Calu3 (cell line): ENCODE measurements around the gene SPTBN1. TPM values are rescaled to one million over a fixed set of nuclear protein-coding genes. Genes with fewer than 3 reads are reported as not detected.

Source experiments
- BruUV-seq: library from RNA; stranded (reverse); fragments of 400-500 nt; replicated peaks from 2 replicates; lab custom pipeline; 2021; lab: Mats Ljungman, UMichigan
- CTCF ChIA-PET: fragments of 300-600 bp; sonication (Branson Sonifier 250); formaldehyde crosslinking; loops from one replicate; lab custom pipeline; 2022; ENCODE audit warnings: antibody characterized with exemption; lab: Charles Lee
- DNase-seq: peaks from one replicate; pipeline ENCODE4 v3.0.0; 2022
- H3K27ac Mint-ChIP-seq: one replicate; pipeline ENCODE4 v1.8.0; 2022; ENCODE audit warnings: mixed read lengths; ENCODE audit not compliant: unreplicated experiment
- H3K27me3 Mint-ChIP-seq: one replicate; pipeline ENCODE4 v1.8.0; 2022; ENCODE audit warnings: mixed read lengths; ENCODE audit not compliant: unreplicated experiment
- H3K36me3 Mint-ChIP-seq: one replicate; pipeline ENCODE4 v1.8.0; 2022; ENCODE audit warnings: mild to moderate bottlenecking, moderate library complexity, mixed read lengths; ENCODE audit not compliant: insufficient read depth, unreplicated experiment
- H3K4me1 Mint-ChIP-seq: one replicate; pipeline ENCODE4 v1.8.0; 2022; ENCODE audit warnings: mild to moderate bottlenecking, low read depth, mixed read lengths; ENCODE audit not compliant: unreplicated experiment
- H3K4me3 Mint-ChIP-seq: one replicate; pipeline ENCODE4 v1.8.0; 2022; ENCODE audit warnings: mild to moderate bottlenecking, low read depth, moderate library complexity, mixed read lengths; ENCODE audit not compliant: unreplicated experiment
- H3K9me3 Mint-ChIP-seq: one replicate; pipeline ENCODE4 v1.8.0; 2022; ENCODE audit warnings: low read depth, mixed read lengths; ENCODE audit not compliant: unreplicated experiment
- CTCF ChIP-seq: fragments of 200-600 bp; IDR thresholded peaks from one replicate; pipeline ENCODE4 v1.8.0; 2022; ENCODE audit warnings: antibody characterized with exemption; ENCODE audit not compliant: unreplicated experiment
- intact Hi-C: fragments of 100-400 bp; cut with micrococcal nuclease; formaldehyde crosslinking; loops from one replicate; pipeline ENCODE4 v1.10.0; 2022; ENCODE audit not compliant: unreplicated experiment
- total RNA-seq: library from RNA; stranded (reverse); gene quantifications from 2 replicates; pipeline ENCODE4 v1.2.3, GENCODE V29; 2022

SPTBN1 gene
- total RNA-seq, 1 experiment from 2014 or later, result 611 TPM

GRCh38 chr2:54558188-54559005, 102.3 kb downstream of the SPTBN1 start:
- intact Hi-C loops, result loop anchor here (5.0 kb wide), 1 partner anchor 74 kb away; no protein-coding TSS in a partner anchor
- peak; percentile 72 for DNase-seq
- BruUV-seq, result TSS peak; percentile 31
- H3K36me3 Mint-ChIP-seq, result peaks cover 77% of the 10 kb centered on the region
- peak overlapping the region; percentile 84 for H3K4me3 Mint-ChIP-seq
- H3K9me3 Mint-ChIP-seq, result no peaks in the 10 kb centered on the region
- H3K4me1 Mint-ChIP-seq, result peaks cover 36% of the 10 kb centered on the region
- H3K27ac Mint-ChIP-seq, result peak overlapping the region; percentile 93
- H3K27me3 Mint-ChIP-seq, result no peaks in the 10 kb centered on the region
- no peak for TF ChIP-seq CTCF
- CTCF ChIA-PET, result interaction anchor here (0.7 to 3.4 kb wide), 7 partner anchors 11 to 84 kb away, joined by 3 to 15 read pairs (median 6); no protein-coding TSS in a partner anchor

- Mint-ChIP-seq H3K4me3 (peak overlapping the region; percentile 84), H3K27me3 (no peaks in the 10 kb centered on the region), H3K9me3 (no peaks in the 10 kb centered on the region), H3K36me3 (peaks cover 83% of the 10 kb centered on the region), H3K27ac (peak overlapping the region; percentile 93), H3K4me1 (peaks cover 30% of the 10 kb centered on the region)
- intact Hi-C loops, result loop anchor here (5.0 kb wide), 1 partner anchor 73 kb away; no protein-coding TSS in a partner anchor
- no peak for DNase-seq
- CTCF ChIA-PET, result interaction anchor here (0.8 to 3.4 kb wide), 8 partner anchors 11 to 83 kb away, joined by 3 to 15 read pairs (median 4); no protein-coding TSS in a partner anchor
- TF ChIP-seq CTCF, result no peak
- BruUV-seq, result no TSS peak
These were observed 102.9 kb downstream of the SPTBN1 start for GRCh38 chr2:54559006-54559445.

GRCh38 chr2:54559593-54560145, 103.5 kb downstream of the SPTBN1 start:
- H3K4me1 Mint-ChIP-seq, result peaks cover 34% of the 10 kb centered on the region
- no peak for DNase-seq
- intact Hi-C loops, result loop anchor here (5.0 kb wide), 1 partner anchor 73 kb away; no protein-coding TSS in a partner anchor
- H3K27me3 Mint-ChIP-seq, result no peaks in the 10 kb centered on the region
- no peak for TF ChIP-seq CTCF
- BruUV-seq, result TSS peak; percentile 47
- no peaks in the 10 kb centered on the region for H3K9me3 Mint-ChIP-seq
- CTCF ChIA-PET, result interaction anchor here (0.6 to 3.4 kb wide), 11 partner anchors 11 to 482 kb away, joined by 3 to 15 read pairs (median 5); no protein-coding TSS in a partner anchor
- H3K27ac Mint-ChIP-seq, result peak overlapping the region; percentile 93
- peaks cover 89% of the 10 kb centered on the region for H3K36me3 Mint-ChIP-seq
- peak overlapping the region; percentile 84 for H3K4me3 Mint-ChIP-seq

- TF ChIP-seq CTCF, result no peak
- DNase-seq, result no peak
These were observed 104.2 kb downstream of the SPTBN1 start for GRCh38 chr2:54560146-54560881.

More at GRCh38 chr2:54560146-54560881, 104.2 kb downstream of the SPTBN1 start:
- H3K4me3 Mint-ChIP-seq, result peak overlapping the region; percentile 84
- H3K36me3 Mint-ChIP-seq, result peaks cover 94% of the 10 kb centered on the region
- peak overlapping the region; percentile 93 for H3K27ac Mint-ChIP-seq
- BruUV-seq, result no TSS peak
- no peaks in the 10 kb centered on the region for H3K9me3 Mint-ChIP-seq
- intact Hi-C loops, result no loop called here
- H3K4me1 Mint-ChIP-seq, result peaks cover 34% of the 10 kb centered on the region
- CTCF ChIA-PET, result interaction anchor here (0.6 to 3.4 kb wide), 7 partner anchors 11 to 482 kb away, joined by 3 to 15 read pairs (median 5); no protein-coding TSS in a partner anchor
- no peaks in the 10 kb centered on the region for H3K27me3 Mint-ChIP-seq
